Measurements from ENCODE around the gene LRIT3.

LRIT3 gene

GRCh38 chr4:109820563-109820962 is 27.3 kb upstream of the LRIT3 start:
- no peaks in the 10 kb centered on the region for H3K9me3 ChIP-seq (ENCODE audit: control insufficient read depth, low read length)
- no peak overlapping the region for H2AFZ ChIP-seq
- H3K9ac ChIP-seq, result no peak overlapping the region
- no peak overlapping the region for H3K4me3 ChIP-seq (ENCODE audit: low read depth, low read length)
- no peak for TF ChIP-seq CTCF (IDR thresholded peaks at IDR 0.05)
- no peak overlapping the region for H3K27ac ChIP-seq
- H3K36me3 ChIP-seq (ENCODE audit: control insufficient read depth, insufficient read depth, low read length), result no peaks in the 10 kb centered on the region
- no peak overlapping the region for H3K4me2 ChIP-seq (ENCODE audit: low read length)
- H3K79me2 ChIP-seq, result no peaks in the 10 kb centered on the region
- H3K27me3 ChIP-seq (ENCODE audit: control insufficient read depth, insufficient read depth, low read length), result no peaks in the 10 kb centered on the region
- H3K4me1 ChIP-seq, result no peaks in the 10 kb centered on the region

GRCh38 chr4:109821185-109821584 is 26.7 kb upstream of the LRIT3 start:
- no peak overlapping the region for H2AFZ ChIP-seq
- no peaks in the 10 kb centered on the region for H3K36me3 ChIP-seq (ENCODE audit: control insufficient read depth, insufficient read depth, low read length)
- H3K9ac ChIP-seq, result no peak overlapping the region
- H3K4me3 ChIP-seq (ENCODE audit: low read depth, low read length), result no peak overlapping the region
- H3K9me3 ChIP-seq (ENCODE audit: control insufficient read depth, low read length), result no peaks in the 10 kb centered on the region
- no peaks in the 10 kb centered on the region for H3K79me2 ChIP-seq
- H3K4me2 ChIP-seq (ENCODE audit: low read length), result no peak overlapping the region
- TF ChIP-seq CTCF (IDR thresholded peaks at IDR 0.05), result no peak
- H3K27ac ChIP-seq, result no peak overlapping the region
- H3K27me3 ChIP-seq (ENCODE audit: control insufficient read depth, insufficient read depth, low read length), result no peaks in the 10 kb centered on the region
- no peaks in the 10 kb centered on the region for H3K4me1 ChIP-seq

GRCh38 chr4:109826719-109827118 is 21.2 kb upstream of the LRIT3 start:
- no peak overlapping the region for H3K9ac ChIP-seq
- no peak overlapping the region for H3K4me2 ChIP-seq (ENCODE audit: low read length)
- no peak overlapping the region for H2AFZ ChIP-seq
- no peak overlapping the region for H3K4me3 ChIP-seq (ENCODE audit: low read depth, low read length)
- H3K9me3 ChIP-seq (ENCODE audit: control insufficient read depth, low read length), result no peaks in the 10 kb centered on the region
- H3K4me1 ChIP-seq, result no peaks in the 10 kb centered on the region
- H3K36me3 ChIP-seq (ENCODE audit: control insufficient read depth, insufficient read depth, low read length), result no peaks in the 10 kb centered on the region
- no peaks in the 10 kb centered on the region for H3K27me3 ChIP-seq (ENCODE audit: control insufficient read depth, insufficient read depth, low read length)
- peak; percentile 38 for TF ChIP-seq CTCF (IDR thresholded peaks at IDR 0.05)
- H3K27ac ChIP-seq, result no peak overlapping the region
- no peaks in the 10 kb centered on the region for H3K79me2 ChIP-seq

- no peak for TF ChIP-seq CTCF (IDR thresholded peaks at IDR 0.05)
- H3K9ac ChIP-seq, result no peak within 1 kb of the TSS
Observed at GRCh38 chr4:109827672-109828071, 20.2 kb upstream of the LRIT3 start, which contains the start of gene RRH. Gene RRH (plus strand): TSS chr4:109827972. CDS start chr4:109828028, 56 bp downstream.

GRCh38 chr4:109833756-109834155 is 14.2 kb upstream of the LRIT3 start:
- no peak overlapping the region for H3K27ac ChIP-seq
- no peak overlapping the region for H3K4me2 ChIP-seq (ENCODE audit: low read length)
- no peaks in the 10 kb centered on the region for H3K9me3 ChIP-seq (ENCODE audit: control insufficient read depth, low read length)
- H2AFZ ChIP-seq, result no peak overlapping the region
- no peak overlapping the region for H3K9ac ChIP-seq
- no peaks in the 10 kb centered on the region for H3K79me2 ChIP-seq
- no peaks in the 10 kb centered on the region for H3K27me3 ChIP-seq (ENCODE audit: control insufficient read depth, insufficient read depth, low read length)
- TF ChIP-seq CTCF (IDR thresholded peaks at IDR 0.05), result no peak
- no peaks in the 10 kb centered on the region for H3K36me3 ChIP-seq (ENCODE audit: control insufficient read depth, insufficient read depth, low read length)
- no peak overlapping the region for H3K4me3 ChIP-seq (ENCODE audit: low read depth, low read length)
- no peaks in the 10 kb centered on the region for H3K4me1 ChIP-seq

More at GRCh38 chr4:109827672-109828071, 20.2 kb upstream of the LRIT3 start, which contains the start of gene RRH:
- Histone ChIP-seq H3K4me1 (no peaks in the 10 kb centered on the region), H3K79me2 (no peaks in the 10 kb centered on the region), H3K4me3 (ENCODE audit: low read depth, low read length) (no peak within 1 kb of the TSS), H3K36me3 (ENCODE audit: control insufficient read depth, insufficient read depth, low read length) (no peaks in the 10 kb centered on the region), H3K4me2 (ENCODE audit: low read length) (no peak within 1 kb of the TSS), H3K9me3 (ENCODE audit: control insufficient read depth, low read length) (no peaks in the 10 kb centered on the region), H3K27ac (no peak within 1 kb of the TSS), H3K27me3 (ENCODE audit: control insufficient read depth, insufficient read depth, low read length) (no peaks in the 10 kb centered on the region), H2AFZ (no peak within 1 kb of the TSS)

Measured in parathyroid adenoma (tissue), 2 donors.